T-helper 1 cell treated with Interleukin-12 subunit alpha and Interleukin-12 subunit beta and Interleukin-4 antibody, amounts not matched to agents 30 μg/mL and 1 μg/mL, for 36 hours (primary cell): ENCODE data around the gene AEBP1.

Experiments
- H3K27ac Mint-ChIP-seq: one replicate; pipeline ENCODE4 v1.8.0; 2021; ENCODE audit warnings: mild to moderate bottlenecking, mixed read lengths
- H3K27me3 Mint-ChIP-seq: one replicate; pipeline ENCODE4 v1.8.0; 2021; ENCODE audit warnings: low read depth, mixed read lengths
- H3K36me3 Mint-ChIP-seq: one replicate; pipeline ENCODE4 v1.8.0; 2021; ENCODE audit warnings: low read depth, mixed read lengths
- H3K4me1 Mint-ChIP-seq: one replicate; pipeline ENCODE4 v1.8.0; 2021; ENCODE audit warnings: low read depth, mixed read lengths
- H3K4me3 Mint-ChIP-seq: one replicate; pipeline ENCODE4 v1.8.0; 2021; ENCODE audit warnings: mild to moderate bottlenecking, moderate library complexity, mixed read lengths
- H3K9me3 Mint-ChIP-seq: one replicate; pipeline ENCODE4 v1.8.0; 2021; ENCODE audit warnings: mixed read lengths

Gene AEBP1

DNA sequence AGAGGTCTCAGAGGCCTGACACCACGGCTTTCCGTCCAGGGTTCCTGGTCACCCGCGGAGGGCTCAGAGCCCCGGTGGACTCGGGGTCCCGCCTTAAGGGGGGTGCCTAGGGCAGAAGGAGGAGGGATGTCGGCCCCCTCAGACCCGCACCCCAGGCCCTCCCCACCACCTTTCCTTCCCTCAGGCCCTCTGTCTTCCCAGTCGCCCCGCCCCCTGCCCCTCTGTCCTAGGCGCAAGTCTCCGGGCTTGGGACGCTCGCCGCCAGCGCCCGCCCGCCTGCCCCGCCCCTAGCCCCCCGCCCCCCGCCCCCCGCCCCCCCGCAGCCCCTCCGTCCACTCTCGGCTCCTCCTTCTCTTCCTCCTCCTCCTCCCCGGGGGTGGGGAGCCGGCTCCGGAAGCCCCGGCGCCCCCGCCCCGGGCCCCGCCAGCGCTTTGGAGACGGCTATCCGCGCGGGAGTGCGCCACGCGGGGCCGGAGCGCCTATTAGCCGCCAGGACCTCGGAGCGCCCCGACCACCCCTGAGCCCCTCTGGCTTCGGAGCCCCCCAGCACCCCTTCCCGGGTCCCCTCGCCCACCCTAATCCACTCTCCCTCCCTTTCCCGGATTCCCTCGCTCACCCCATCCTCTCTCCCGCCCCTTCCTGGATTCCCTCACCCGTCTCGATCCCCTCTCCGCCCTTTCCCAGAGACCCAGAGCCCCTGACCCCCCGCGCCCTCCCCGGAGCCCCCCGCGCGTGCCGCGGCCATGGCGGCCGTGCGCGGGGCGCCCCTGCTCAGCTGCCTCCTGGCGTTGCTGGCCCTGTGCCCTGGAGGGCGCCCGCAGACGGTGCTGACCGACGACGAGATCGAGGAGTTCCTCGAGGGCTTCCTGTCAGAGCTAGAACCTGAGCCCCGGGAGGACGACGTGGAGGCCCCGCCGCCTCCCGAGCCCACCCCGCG lies at the start of gene AEBP1:
TSS of gene AEBP1 (plus strand) at position 423 of the 937 bp plus-strand sequence. CDS start at position 744, 321 bp downstream.
- Mint-ChIP-seq H3K27ac (no peak within 1 kb of the TSS), H3K4me3 (peak within 1 kb of the TSS; percentile 49)

DNA sequence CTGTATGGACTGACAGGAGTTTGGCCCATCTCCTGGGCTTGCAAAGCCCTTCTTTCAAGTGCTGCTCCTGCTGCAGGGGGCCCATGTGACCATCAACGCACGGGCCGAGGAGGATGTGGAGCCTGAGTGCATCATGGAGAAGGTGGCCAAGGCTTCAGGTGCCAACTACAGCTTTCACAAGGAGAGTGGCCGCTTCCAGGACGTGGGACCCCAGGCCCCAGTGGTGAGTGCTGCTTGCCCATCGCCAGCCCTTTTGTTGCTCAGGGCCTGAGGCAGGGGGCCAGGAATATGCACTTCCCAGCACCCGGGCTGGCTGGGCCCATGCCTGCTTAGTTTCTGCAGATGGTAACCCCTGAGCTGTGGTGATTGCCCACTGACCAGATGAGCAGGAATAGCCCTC lies 47.5 kb upstream of the AEBP1 start:
- no peaks in the 10 kb centered on the region for H3K27me3 Mint-ChIP-seq
- H3K4me3 Mint-ChIP-seq, result no peak overlapping the region
- peaks cover 40% of the 10 kb centered on the region for H3K36me3 Mint-ChIP-seq
- H3K27ac Mint-ChIP-seq, result no peak overlapping the region
- H3K4me1 Mint-ChIP-seq, result peaks cover 10% of the 10 kb centered on the region
- no peaks in the 10 kb centered on the region for H3K9me3 Mint-ChIP-seq

More for the DNA sequence above, at the start of gene AEBP1:
- peaks cover 4% of the 10 kb centered on the region for H3K4me1 Mint-ChIP-seq
- no peaks in the 10 kb centered on the region for H3K9me3 Mint-ChIP-seq
- no peaks in the 10 kb centered on the region for H3K36me3 Mint-ChIP-seq
- peaks cover 19% of the 10 kb centered on the region for H3K27me3 Mint-ChIP-seq

DNA sequence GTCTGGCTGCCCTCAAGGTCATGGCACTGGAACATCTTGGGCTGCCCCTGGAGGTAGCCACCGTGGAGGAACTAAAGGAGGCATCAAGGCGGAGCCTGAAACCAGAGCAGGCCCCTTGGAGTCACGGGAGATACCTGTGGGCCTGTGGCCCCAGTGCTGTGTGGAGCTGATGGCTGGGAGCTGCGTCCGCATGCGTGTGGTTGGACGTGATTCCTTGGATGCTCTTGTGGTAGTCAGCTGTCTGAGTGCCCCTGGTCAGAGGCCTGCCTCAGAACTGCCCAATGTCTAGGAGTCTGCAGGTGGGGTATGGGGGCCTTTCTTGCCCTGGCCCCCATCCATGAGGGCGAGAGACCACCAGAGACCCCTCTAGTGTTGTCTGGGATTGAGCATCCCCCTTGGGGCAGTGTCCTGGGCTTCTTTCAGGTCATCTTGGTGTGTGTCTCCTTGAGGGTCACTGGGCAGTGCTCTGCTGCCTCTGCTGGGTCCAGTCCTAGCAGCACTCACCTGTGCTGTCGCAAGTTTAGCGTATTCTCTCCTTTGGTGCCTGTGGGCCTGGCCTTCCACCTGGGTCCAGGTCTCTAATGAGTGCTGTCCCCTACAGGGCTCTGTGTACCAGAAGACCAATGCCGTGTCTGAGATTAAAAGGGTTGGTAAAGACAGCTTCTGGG lies 46.8 kb upstream of the AEBP1 start:
- H3K9me3 Mint-ChIP-seq, result no peaks in the 10 kb centered on the region
- H3K4me3 Mint-ChIP-seq, result no peak overlapping the region
- H3K4me1 Mint-ChIP-seq, result peaks cover 6% of the 10 kb centered on the region
- peaks cover 40% of the 10 kb centered on the region for H3K36me3 Mint-ChIP-seq
- H3K27me3 Mint-ChIP-seq, result no peaks in the 10 kb centered on the region
- H3K27ac Mint-ChIP-seq, result no peak overlapping the region

DNA sequence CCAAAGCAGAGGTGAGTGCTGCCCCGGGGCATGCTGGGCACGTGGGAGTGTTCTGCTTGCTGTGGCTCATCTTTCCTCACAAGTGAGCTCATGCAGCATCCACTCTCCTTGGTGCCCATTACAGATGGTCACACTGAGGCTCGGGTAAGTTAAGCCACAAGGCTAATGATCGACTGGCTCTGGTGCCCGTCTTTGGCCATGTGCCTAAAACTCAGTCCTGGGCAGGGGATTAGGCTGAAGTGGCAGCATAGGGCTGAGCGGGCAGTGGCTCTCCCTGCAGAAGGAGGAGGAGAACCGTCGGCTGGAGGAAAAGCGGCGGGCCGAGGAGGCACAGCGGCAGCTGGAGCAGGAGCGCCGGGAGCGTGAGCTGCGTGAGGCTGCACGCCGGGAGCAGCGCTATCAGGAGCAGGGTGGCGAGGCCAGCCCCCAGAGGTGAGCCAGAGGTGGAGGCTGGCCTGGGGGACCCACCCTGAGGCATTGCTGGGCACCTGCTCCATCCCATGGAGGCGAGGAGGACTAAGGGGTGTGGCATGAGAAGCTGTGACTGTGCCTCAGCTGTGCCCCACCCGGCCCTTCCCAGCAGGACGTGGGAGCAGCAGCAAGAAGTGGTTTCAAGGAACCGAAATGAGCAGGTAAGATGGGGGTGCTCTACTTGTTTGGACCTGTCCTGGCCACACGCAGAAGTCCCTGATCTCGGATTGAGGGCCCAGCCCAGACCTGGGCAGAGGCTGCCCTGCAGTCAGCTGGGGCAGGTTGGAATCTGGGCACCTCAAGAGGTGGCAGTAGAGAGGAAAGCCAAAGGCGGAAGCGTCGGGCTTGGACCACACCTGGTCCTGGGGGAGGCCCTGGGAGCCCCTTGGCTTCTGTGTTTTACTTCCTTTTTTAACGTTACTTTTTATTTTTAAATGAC lies 46.0 kb upstream of the AEBP1 start:
- peaks cover 6% of the 10 kb centered on the region for H3K4me1 Mint-ChIP-seq
- peaks cover 36% of the 10 kb centered on the region for H3K36me3 Mint-ChIP-seq
- no peaks in the 10 kb centered on the region for H3K9me3 Mint-ChIP-seq
- H3K27me3 Mint-ChIP-seq, result no peaks in the 10 kb centered on the region
- no peak overlapping the region for H3K27ac Mint-ChIP-seq
- no peak overlapping the region for H3K4me3 Mint-ChIP-seq

DNA sequence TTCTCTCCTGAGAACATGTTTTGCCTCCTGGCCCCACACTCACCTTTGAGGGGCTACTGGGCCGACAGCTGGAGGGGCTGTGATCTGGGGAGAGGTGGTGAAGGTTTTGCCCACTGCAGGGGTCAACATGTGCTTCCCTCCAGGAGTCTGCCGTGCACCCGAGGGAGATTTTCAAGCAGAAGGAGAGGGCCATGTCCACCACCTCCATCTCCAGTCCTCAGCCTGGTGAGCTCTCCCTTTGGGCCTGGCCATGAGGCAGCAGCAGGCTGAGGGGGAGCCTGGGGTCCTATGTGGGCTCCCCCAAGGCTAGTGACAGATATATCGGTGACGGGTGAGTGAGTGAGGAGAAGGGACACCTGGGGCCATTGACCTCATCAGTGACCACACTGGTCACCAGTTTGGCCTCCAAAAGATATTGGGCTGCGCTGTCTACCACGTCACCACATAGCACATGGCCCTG lies 45.4 kb upstream of the AEBP1 start:
- Mint-ChIP-seq H3K9me3 (no peaks in the 10 kb centered on the region), H3K27ac (no peak overlapping the region), H3K4me3 (no peak overlapping the region), H3K27me3 (no peaks in the 10 kb centered on the region), H3K36me3 (peaks cover 37% of the 10 kb centered on the region), H3K4me1 (peaks cover 6% of the 10 kb centered on the region)

DNA sequence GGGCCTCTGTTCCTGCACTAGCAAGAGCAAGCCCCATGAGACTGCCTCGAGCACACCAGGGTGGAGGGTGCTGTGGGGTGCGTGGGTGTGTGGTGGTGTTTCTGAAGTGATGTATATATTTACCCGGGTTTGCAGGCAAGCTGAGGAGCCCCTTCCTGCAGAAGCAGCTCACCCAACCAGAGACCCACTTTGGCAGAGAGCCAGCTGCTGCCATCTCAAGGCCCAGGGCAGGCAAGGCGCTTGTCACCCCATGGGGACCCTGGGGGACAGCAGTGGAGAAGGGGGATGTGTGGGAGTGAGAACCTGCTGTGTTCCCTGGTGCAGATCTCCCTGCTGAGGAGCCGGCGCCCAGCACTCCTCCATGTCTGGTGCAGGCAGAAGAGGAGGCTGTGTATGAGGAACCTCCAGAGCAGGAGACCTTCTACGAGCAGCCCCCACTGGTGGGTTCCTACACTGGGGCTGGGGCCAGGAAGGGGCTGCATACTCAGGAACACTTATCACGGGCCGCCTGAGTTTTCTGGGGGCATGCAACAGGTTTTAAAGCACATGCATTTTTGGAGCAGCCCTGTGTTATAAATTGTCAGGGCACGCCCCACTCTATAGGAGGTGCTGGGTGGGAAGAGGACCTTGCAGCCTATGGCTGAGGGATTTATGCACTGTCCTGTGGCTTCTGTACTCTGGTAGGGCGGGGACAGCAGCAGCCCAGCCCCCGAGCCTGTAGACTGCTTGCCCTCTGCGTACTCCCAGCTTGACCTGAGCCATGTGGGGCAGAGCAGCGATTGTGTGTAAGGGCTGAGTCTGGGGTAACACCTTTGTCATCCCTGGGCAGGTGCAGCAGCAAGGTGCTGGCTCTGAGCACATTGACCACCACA lies 44.7 kb upstream of the AEBP1 start:
- Mint-ChIP-seq H3K4me3 (no peak overlapping the region), H3K27ac (no peak overlapping the region), H3K4me1 (peaks cover 6% of the 10 kb centered on the region), H3K27me3 (no peaks in the 10 kb centered on the region), H3K9me3 (no peaks in the 10 kb centered on the region), H3K36me3 (peaks cover 37% of the 10 kb centered on the region)

DNA sequence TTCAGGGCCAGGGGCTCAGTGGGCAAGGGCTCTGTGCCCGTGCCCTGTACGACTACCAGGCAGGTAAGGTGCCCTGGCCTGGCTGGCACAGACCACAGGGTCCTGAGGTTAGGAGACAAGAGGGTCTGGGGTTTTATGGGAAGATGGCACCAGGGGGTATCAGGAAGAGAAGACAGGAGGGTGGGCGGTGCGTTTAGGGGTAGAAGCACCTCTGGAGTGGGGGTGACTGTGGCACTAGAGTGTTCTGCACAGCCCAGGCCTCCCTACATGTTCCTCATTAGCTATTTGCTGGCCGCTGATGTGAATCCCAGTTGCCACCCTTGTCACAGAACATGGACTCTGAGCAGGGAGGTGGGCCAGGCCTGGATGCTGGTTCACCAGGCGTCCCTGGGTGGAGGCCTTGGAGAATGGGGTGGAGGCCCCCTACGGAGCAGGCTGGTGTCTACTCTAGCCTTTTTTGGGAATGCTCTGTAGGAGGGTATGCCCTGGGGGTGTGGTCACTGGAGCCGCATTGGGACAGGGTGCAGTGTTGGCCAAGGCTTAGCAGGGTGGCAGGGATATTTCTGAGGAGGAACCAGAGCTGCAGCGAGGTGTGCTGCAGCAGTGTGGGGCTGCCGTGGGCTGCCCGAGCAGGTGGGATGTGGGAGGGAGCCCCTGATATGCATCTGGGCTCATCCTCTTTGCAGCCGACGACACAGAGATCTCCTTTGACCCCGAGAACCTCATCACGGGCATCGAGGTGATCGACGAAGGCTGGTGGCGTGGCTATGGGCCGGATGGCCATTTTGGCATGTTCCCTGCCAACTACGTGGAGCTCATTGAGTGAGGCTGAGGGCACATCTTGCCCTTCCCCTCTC lies 43.8 kb upstream of the AEBP1 start:
- no peaks in the 10 kb centered on the region for H3K9me3 Mint-ChIP-seq
- H3K27me3 Mint-ChIP-seq, result no peaks in the 10 kb centered on the region
- peaks cover 2% of the 10 kb centered on the region for H3K4me1 Mint-ChIP-seq
- H3K4me3 Mint-ChIP-seq, result no peak overlapping the region
- H3K36me3 Mint-ChIP-seq, result peaks cover 34% of the 10 kb centered on the region
- no peak overlapping the region for H3K27ac Mint-ChIP-seq

DNA sequence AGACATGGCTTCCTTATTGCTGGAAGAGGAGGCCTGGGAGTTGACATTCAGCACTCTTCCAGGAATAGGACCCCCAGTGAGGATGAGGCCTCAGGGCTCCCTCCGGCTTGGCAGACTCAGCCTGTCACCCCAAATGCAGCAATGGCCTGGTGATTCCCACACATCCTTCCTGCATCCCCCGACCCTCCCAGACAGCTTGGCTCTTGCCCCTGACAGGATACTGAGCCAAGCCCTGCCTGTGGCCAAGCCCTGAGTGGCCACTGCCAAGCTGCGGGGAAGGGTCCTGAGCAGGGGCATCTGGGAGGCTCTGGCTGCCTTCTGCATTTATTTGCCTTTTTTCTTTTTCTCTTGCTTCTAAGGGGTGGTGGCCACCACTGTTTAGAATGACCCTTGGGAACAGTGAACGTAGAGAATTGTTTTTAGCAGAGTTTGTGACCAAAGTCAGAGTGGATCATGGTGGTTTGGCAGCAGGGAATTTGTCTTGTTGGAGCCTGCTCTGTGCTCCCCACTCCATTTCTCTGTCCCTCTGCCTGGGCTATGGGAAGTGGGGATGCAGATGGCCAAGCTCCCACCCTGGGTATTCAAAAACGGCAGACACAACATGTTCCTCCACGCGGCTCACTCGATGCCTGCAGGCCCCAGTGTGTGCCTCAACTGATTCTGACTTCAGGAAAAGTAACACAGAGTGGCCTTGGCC lies 43.0 kb upstream of the AEBP1 start:
- Mint-ChIP-seq H3K27ac (no peak overlapping the region), H3K4me1 (no peaks in the 10 kb centered on the region), H3K36me3 (peaks cover 29% of the 10 kb centered on the region), H3K4me3 (no peak overlapping the region), H3K9me3 (no peaks in the 10 kb centered on the region), H3K27me3 (no peaks in the 10 kb centered on the region)

DNA sequence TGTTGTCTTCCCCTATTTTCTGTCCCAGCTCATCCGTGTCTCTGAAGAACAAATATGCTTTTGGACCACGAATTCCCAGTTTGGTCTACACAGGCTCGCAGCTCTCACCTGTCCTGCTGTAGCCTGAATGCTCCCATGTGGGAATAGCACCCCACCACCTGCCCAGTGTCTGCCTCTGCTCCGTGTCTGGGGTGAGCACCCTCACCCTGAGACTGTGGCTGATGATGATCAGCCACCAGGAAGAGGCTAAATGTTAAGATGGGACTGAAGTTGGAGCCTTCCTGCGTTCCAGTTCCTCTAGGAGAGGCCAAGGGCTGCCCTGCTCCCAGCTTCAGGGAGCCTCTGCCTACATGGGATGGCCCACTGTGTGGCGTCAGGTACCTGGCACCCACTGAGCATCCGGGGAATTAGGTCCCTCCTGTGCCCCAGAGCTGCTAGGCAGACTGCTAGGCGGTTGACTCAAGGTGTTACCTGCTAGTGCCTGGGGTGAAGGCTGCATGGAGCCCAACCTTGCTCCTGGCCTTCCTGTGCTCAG lies 42.4 kb upstream of the AEBP1 start:
- peaks cover 27% of the 10 kb centered on the region for H3K36me3 Mint-ChIP-seq
- peaks cover under 1% of the 10 kb centered on the region for H3K4me1 Mint-ChIP-seq
- H3K27ac Mint-ChIP-seq, result no peak overlapping the region
- no peaks in the 10 kb centered on the region for H3K27me3 Mint-ChIP-seq
- no peak overlapping the region for H3K4me3 Mint-ChIP-seq
- no peaks in the 10 kb centered on the region for H3K9me3 Mint-ChIP-seq

DNA sequence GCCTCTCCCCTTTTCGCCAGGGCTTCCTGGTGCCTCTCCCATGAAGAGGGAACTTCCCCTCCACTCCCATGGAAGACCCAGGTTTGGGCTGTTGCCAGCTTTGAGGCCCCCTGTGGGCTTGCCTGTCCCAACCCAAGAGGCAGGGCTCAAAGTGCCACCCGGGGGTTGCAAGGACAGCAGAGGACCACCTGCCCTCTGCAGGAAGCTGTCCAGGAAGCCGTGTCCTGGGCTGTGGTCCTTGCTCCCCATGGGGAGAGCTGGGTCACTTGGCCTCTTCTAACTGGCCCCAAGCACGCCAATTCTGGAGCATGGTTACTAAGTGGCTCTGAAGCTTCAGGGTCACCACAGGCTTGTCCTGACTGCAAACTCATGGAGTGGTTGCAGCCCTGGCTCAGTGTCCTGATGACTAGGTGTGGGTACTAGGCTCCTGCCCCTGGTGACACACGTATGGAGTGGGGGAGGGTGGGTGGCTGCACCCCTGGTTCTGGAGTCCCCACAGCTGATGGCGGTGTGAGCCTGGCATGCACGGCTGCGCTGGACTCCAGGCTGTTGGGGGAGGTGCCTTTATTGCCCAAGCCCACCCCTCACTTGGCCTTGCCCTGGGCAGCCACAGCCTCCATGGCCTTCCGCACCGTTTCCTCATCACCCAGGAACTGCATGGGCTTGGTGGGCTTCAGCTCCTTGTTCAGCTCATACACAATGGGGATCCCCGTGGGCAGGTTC lies 41.8 kb upstream of the AEBP1 start:
- Mint-ChIP-seq H3K36me3 (peaks cover 25% of the 10 kb centered on the region), H3K27me3 (no peaks in the 10 kb centered on the region), H3K4me1 (peaks cover 3% of the 10 kb centered on the region), H3K9me3 (no peaks in the 10 kb centered on the region), H3K4me3 (no peak overlapping the region), H3K27ac (no peak overlapping the region)

DNA sequence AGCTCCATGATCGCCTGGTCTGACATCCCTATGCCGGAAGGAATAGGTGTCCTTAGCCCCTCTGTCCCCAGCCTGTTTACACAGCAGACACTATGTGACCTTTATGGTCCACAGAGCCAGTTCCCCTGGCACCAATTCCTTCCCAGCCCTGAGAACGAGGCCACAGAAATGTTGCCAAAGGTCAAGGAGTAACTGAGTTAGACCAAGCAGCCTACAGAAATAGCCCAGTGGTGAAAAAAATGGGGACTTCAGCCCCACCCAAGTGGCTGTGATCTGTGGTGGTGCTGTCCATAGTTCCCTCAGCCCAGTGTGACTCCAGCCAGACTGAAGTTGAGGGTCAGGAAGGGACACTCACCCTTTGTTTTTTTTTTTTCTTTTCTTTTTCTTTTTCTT lies 41.2 kb upstream of the AEBP1 start:
- Mint-ChIP-seq H3K27ac (no peak overlapping the region), H3K4me3 (no peak overlapping the region), H3K4me1 (peaks cover 3% of the 10 kb centered on the region), H3K36me3 (peaks cover 22% of the 10 kb centered on the region), H3K9me3 (no peaks in the 10 kb centered on the region), H3K27me3 (no peaks in the 10 kb centered on the region)

DNA sequence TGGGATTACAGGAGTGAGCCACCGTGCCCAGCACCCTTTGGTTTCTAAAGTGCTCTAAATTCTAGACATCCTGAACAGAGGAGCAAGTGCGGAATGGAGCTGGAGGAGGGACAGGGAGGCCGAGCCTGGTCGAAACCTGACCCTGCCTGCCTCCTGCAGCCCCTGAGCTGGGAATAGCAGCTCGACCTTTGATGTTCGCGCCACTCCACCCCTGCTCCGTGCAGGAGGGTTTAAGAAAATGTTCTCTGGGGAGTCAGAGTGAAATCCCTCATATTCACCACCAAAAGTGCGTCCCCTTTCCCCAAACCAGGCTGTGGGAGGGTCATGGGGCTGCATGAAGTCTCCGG lies 40.6 kb upstream of the AEBP1 start:
- Mint-ChIP-seq H3K9me3 (no peaks in the 10 kb centered on the region), H3K4me3 (no peak overlapping the region), H3K36me3 (peaks cover 17% of the 10 kb centered on the region), H3K27ac (no peak overlapping the region), H3K27me3 (no peaks in the 10 kb centered on the region), H3K4me1 (peaks cover 3% of the 10 kb centered on the region)
